CD14-positive monocyte (primary cell): ENCODE results near the gene NTN4. TPM values are rescaled to one million over a fixed set of nuclear protein-coding genes. Genes with fewer than 3 reads are reported as not detected.

Experiments used
- DNase-seq, 3 donors: peaks; one replicate each; pipeline ENCODE4 v3.0.0-alpha.2; 2011 to 2022
- H2AFZ ChIP-seq: 2 replicates; pipeline ENCODE4 v1.6.0; 2012; ENCODE audit warnings: mild to moderate bottlenecking, low read depth, low read length, inconsistent platforms; ENCODE audit not compliant: insufficient read depth, poor library complexity, severe bottlenecking
- H3K27ac ChIP-seq, 2 donors: 1 replicate in 1 of 2; 2 replicates in 1 of 2; pipeline ENCODE4 v1.5.1; 2012 to 2013; ENCODE audit warnings: low read length in 2 of 2, control low read depth in 1 of 2, inconsistent platforms in 1 of 2, low read depth in 1 of 2, mild to moderate bottlenecking in 1 of 2
- H3K27me3 ChIP-seq, 2 donors: one replicate each; pipeline versions ENCODE4 v1.6.0 to v1.6.1; 2011 to 2013; ENCODE audit warnings: low read length in 2 of 2; ENCODE audit not compliant: control insufficient read depth in 2 of 2, insufficient read depth in 2 of 2
- H3K36me3 ChIP-seq, 2 donors: replicated peaks in 1 of 2; 1 replicate in 1 of 2; 2 replicates in 1 of 2; pipeline versions ENCODE4 v1.5.1 to v1.6.1; 2012 to 2013; ENCODE audit warnings: low read length in 2 of 2, control low read depth in 1 of 2, inconsistent platforms in 1 of 2, mild to moderate bottlenecking in 1 of 2; ENCODE audit not compliant: insufficient read depth in 2 of 2, control insufficient read depth in 1 of 2
- H3K4me1 ChIP-seq, 2 donors: 1 replicate in 1 of 2; 2 replicates in 1 of 2; pipeline versions ENCODE4 v1.5.1 to v1.6.1; 2012 to 2013; ENCODE audit warnings: low read length in 2 of 2, control low read depth in 1 of 2, inconsistent platforms in 1 of 2, mild to moderate bottlenecking in 1 of 2, moderate library complexity in 1 of 2; ENCODE audit not compliant: insufficient read depth in 2 of 2, control insufficient read depth in 1 of 2
- H3K4me2 ChIP-seq: replicated peaks from 2 replicates; pipeline ENCODE3; 2012; ENCODE audit warnings: low read length, moderate library complexity, mild to moderate bottlenecking; ENCODE audit not compliant: poor library complexity, severe bottlenecking; ENCODE audit errors: extremely low read depth
- H3K4me3 ChIP-seq, 3 experiments: fragments of 200-600 bp in 1 of 3; sonication (generic) in 1 of 3; replicated peaks in 1 of 3; 1 replicate in 2 of 3; 2 replicates in 1 of 3; pipeline ENCODE4 v1.5.1; 2011 to 2013; ENCODE audit warnings: low read length in 3 of 3, mild to moderate bottlenecking in 3 of 3, control low read depth in 2 of 3, low read depth in 2 of 3, inconsistent platforms in 1 of 3, moderate library complexity in 1 of 3
- H3K79me2 ChIP-seq: 2 replicates; pipeline ENCODE4 v1.6.0; 2012; ENCODE audit warnings: mild to moderate bottlenecking, control low read depth, inconsistent platforms, low read length, moderate library complexity; ENCODE audit not compliant: insufficient read depth
- H3K9ac ChIP-seq: 2 replicates; pipeline ENCODE4 v1.6.0; 2017; ENCODE audit warnings: low read length, mild to moderate bottlenecking; ENCODE audit not compliant: insufficient read depth, poor library complexity, severe bottlenecking
- H3K9me3 ChIP-seq, 2 donors: replicated peaks in 1 of 2; 1 replicate in 1 of 2; 2 replicates in 1 of 2; pipeline versions ENCODE4 v1.5.1 to v1.6.1; 2012 to 2013; ENCODE audit warnings: low read length in 2 of 2, control low read depth in 1 of 2; ENCODE audit not compliant: control insufficient read depth in 1 of 2, insufficient read depth in 1 of 2
- H4K20me1 ChIP-seq: 2 replicates; pipeline ENCODE4 v1.6.0; 2012; ENCODE audit warnings: mild to moderate bottlenecking, low read length, control low read depth, moderate library complexity; ENCODE audit not compliant: insufficient read depth
- H3K27ac Mint-ChIP-seq, 7 donors: one replicate each; pipeline ENCODE4 v1.8.0; 2020; ENCODE audit warnings: mild to moderate bottlenecking in 7 of 7, mixed read lengths in 7 of 7, moderate library complexity in 6 of 7, inconsistent platforms in 2 of 7
- H3K27me3 Mint-ChIP-seq, 3 donors: one replicate each; pipeline ENCODE4 v1.8.0; 2021 to 2022; ENCODE audit warnings: low read depth in 3 of 3, mild to moderate bottlenecking in 3 of 3, mixed read lengths in 3 of 3, moderate library complexity in 3 of 3, inconsistent platforms in 1 of 3
- H3K36me3 Mint-ChIP-seq, 2 donors: one replicate each; pipeline ENCODE4 v1.8.0; 2020; ENCODE audit warnings: mixed read lengths in 2 of 2, inconsistent platforms in 1 of 2, mild to moderate bottlenecking in 1 of 2
- H3K4me1 Mint-ChIP-seq: one replicate; pipeline ENCODE4 v1.8.0; 2020; ENCODE audit warnings: mild to moderate bottlenecking, mixed read lengths
- H3K4me3 Mint-ChIP-seq, 2 donors: one replicate each; pipeline ENCODE4 v1.8.0; 2020; ENCODE audit warnings: mild to moderate bottlenecking in 2 of 2, mixed read lengths in 2 of 2, moderate library complexity in 1 of 2
- H3K9me3 Mint-ChIP-seq, 7 donors: one replicate each; pipeline ENCODE4 v1.8.0; 2020 to 2022; ENCODE audit warnings: mixed read lengths in 7 of 7, mild to moderate bottlenecking in 6 of 7, moderate library complexity in 6 of 7, inconsistent platforms in 2 of 7
- CTCF ChIP-seq: fragments of 200-600 bp; IDR thresholded peaks from one replicate; pipeline ENCODE4 v1.8.0; 2022; ENCODE audit warnings: antibody characterized with exemption, mild to moderate bottlenecking
- WGBS: methylation state at CpG from one replicate; pipeline ENCODE4 v1.1.5; 2013; ENCODE audit warnings: missing lambda C conversion rate; ENCODE audit not compliant: insufficient coverage; 5-methylcytosine and 5-hydroxymethylcytosine counted together
- intact Hi-C, 2 donors: fragments of 100-400 bp; cut with micrococcal nuclease; formaldehyde crosslinking; loops; one replicate each; pipeline versions ENCODE4 v1.15.0 to v1.15.1; 2023
- polyA plus RNA-seq, 3 donors: library from polyadenylated mRNA; depleted of rRNA in 1 of 3; unstranded in 2 of 3; stranded (reverse) in 1 of 3; fragments of 300-500 nt in 2 of 3; fragments of >200 nt in 1 of 3; fragmentation: Illumina TruSeq in 2 of 3; gene quantifications; 1 replicate in 2 of 3; 2 replicates in 1 of 3; pipeline ENCODE4 v1.2.3, GENCODE V29; 2012 to 2021

The NTN4 gene
- polyA plus RNA-seq, 3 donors: not detected

GRCh38 chr12:95767703-95768102, 22.9 kb downstream of the NTN4 start:
- Mint-ChIP-seq H3K9me3 (peaks cover 0 to 1% (median 0%) of the 10 kb centered on the region in 7 donors), H3K27me3 (peaks cover 6 to 10% (median 7%) of the 10 kb centered on the region in 3 donors), H3K4me1 (no peaks in the 10 kb centered on the region), H3K4me3 (no peak overlapping the region), H3K36me3 (no peaks in the 10 kb centered on the region), H3K27ac (no peak overlapping the region)
- H3K4me3 ChIP-seq: no peak overlapping the region
- H4K20me1 ChIP-seq: no peaks in the 10 kb centered on the region
- H2AFZ ChIP-seq: no peak overlapping the region
- H3K4me2 ChIP-seq: no peak overlapping the region
- H3K79me2 ChIP-seq: no peaks in the 10 kb centered on the region
- H3K27ac ChIP-seq: no peak overlapping the region
- no peaks in the 10 kb centered on the region for H3K9me3 ChIP-seq
- WGBS: 93% methylated on average over 3 of the region's 6 CpGs
- H3K27me3 ChIP-seq: no peaks in the 10 kb centered on the region
- no peak for TF ChIP-seq CTCF
- H3K36me3 ChIP-seq: no peaks in the 10 kb centered on the region
- H3K9ac ChIP-seq: no peak overlapping the region
- no peaks in the 10 kb centered on the region for H3K4me1 ChIP-seq
- intact Hi-C loops: no loop called here
- DNase-seq: no peak

GRCh38 chr12:95766356-95767019, 24.1 kb downstream of the NTN4 start:
- no peaks in the 10 kb centered on the region for H3K36me3 ChIP-seq
- Mint-ChIP-seq H3K4me3 (no peak overlapping the region), H3K27ac (no peak overlapping the region), H3K9me3 (no peaks in the 10 kb centered on the region), H3K4me1 (no peaks in the 10 kb centered on the region), H3K36me3 (no peaks in the 10 kb centered on the region), H3K27me3 (peaks cover 6 to 10% (median 8%) of the 10 kb centered on the region in 3 donors)
- intact Hi-C loops: no loop called here
- no peak overlapping the region for H3K9ac ChIP-seq
- H3K9me3 ChIP-seq: no peaks in the 10 kb centered on the region
- H2AFZ ChIP-seq: no peak overlapping the region
- no peaks in the 10 kb centered on the region for H3K79me2 ChIP-seq
- TF ChIP-seq CTCF: no peak
- H3K4me1 ChIP-seq: no peaks in the 10 kb centered on the region
- no peak overlapping the region for H3K4me2 ChIP-seq
- 100% methylated on average over 1 of the region's 7 CpGs for WGBS
- peaks cover 0 to 4% of the 10 kb centered on the region in 2 donors for H3K27me3 ChIP-seq
- H3K4me3 ChIP-seq: no peak overlapping the region
- no peak overlapping the region for H3K27ac ChIP-seq
- no peaks in the 10 kb centered on the region for H4K20me1 ChIP-seq
- DNase-seq: no peak
